Measurements from ENCODE around the gene SGSH.

The SGSH gene

GRCh38 chr17:80182845-80183223, 37.3 kb downstream of the SGSH start:
- no peak overlapping the region for H3K4me3 ChIP-seq (ENCODE audit: low read depth, low read length)
- H3K27ac ChIP-seq (ENCODE audit: extremely low read depth, low read depth, low read length) = no peak overlapping the region
- no peaks in the 10 kb centered on the region for H3K36me3 ChIP-seq (ENCODE audit: control insufficient read depth in 2 of 2, insufficient read depth in 1 of 2, low read length in 2 of 2)
- ChIA-PET POLR2A (no interaction called here), CTCF (interaction anchor here (0.5 kb wide), 1 partner anchor 717 kb away, joined by 3 read pairs; no protein-coding TSS in a partner anchor)
- TF ChIP-seq SP3 (tag by site-specific recombination; IDR thresholded peaks at IDR 0.05) (no peak), ZNF223 (tag by site-specific recombination; IDR thresholded peaks at IDR 0.05) (no peak), ZNF624 (tag by site-specific recombination; IDR thresholded peaks at IDR 0.05) (no peak)
- TF ChIP-seq, protein P1, sequence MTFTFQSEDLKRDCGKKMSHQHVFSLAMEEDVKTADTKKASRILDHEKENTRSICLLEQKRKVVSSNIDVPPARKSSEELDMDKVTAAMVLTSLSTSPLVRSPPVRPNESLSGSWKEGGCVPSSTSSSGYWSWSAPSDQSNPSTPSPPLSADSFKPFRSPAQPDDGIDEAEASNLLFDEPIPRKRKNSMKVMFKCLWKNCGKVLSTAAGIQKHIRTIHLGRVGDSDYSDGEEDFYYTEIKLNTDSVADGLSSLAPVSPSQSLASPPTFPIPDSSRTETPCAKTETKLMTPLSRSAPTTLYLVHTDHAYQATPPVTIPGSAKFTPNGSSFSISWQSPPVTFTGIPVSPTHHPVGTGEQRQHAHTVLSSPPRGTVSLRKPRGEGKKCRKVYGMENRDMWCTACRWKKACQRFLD (tag by site-specific recombination; IDR thresholded peaks at IDR 0.05) = no peak
- no peaks in the 10 kb centered on the region for H3K9me3 ChIP-seq (ENCODE audit: control insufficient read depth, insufficient read depth, low read depth, low read length)
- no peaks in the 10 kb centered on the region for H3K4me1 ChIP-seq (ENCODE audit: control insufficient read depth, insufficient read depth, low read length)

DNA sequence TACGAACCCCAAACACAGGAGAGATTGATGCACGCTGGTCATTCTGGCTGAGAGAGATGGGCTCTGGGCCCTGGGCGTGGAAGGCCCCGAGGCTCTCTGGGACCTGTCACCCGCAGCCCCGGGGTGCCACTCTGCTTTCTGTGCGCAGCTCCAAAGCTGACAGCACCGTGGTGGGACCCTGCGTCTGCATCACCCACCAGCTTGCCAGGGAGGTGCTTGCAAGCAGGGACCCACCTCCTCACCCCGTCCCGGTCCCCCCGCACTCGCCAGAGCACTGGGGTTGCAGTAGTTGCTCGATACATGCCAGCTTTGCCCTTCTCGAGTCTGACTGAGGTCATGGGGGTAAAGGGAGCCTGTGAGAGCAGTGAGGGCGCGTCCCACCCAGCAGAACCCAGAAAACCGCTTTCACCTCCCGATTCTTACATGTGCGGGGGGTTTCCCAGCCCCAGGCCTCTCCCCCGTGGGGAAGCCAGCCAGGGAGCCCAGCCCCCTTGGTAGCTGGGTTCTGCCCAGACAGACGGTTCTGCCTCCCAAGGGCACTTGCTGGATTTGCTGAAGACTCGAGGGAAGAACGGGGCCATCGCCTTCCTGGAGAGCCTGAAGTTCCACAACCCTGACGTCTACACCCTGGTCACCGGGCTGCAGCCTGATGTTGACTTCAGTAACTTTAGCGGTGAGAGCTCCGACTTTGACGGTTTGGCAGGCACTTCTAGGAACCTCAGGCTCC, 37.9 kb downstream of the SGSH start:
- ChIA-PET POLR2A (interaction anchor here (0.6 kb wide), 1 partner anchor 36 kb away, joined by 3 read pairs; no protein-coding TSS in a partner anchor), CTCF (interaction anchor here (0.5 to 0.9 kb wide), 3 partner anchors 11 to 718 kb away, joined by 3 to 4 read pairs (median 3); no protein-coding TSS in a partner anchor)
- no peak overlapping the region for H3K27ac ChIP-seq (ENCODE audit: extremely low read depth, low read depth, low read length)
- H3K4me1 ChIP-seq (ENCODE audit: control insufficient read depth, insufficient read depth, low read length) = no peaks in the 10 kb centered on the region
- H3K9me3 ChIP-seq (ENCODE audit: control insufficient read depth, insufficient read depth, low read depth, low read length) = no peaks in the 10 kb centered on the region
- no peak for TF ChIP-seq ZNF707 (tag by site-specific recombination; IDR thresholded peaks at IDR 0.05)
- no peak for TF ChIP-seq ZNF426 (tag by site-specific recombination; IDR thresholded peaks at IDR 0.05)
- no peak for TF ChIP-seq ZNF169 (tag by site-specific recombination; IDR thresholded peaks at IDR 0.05)
- TF ChIP-seq, protein P2, sequence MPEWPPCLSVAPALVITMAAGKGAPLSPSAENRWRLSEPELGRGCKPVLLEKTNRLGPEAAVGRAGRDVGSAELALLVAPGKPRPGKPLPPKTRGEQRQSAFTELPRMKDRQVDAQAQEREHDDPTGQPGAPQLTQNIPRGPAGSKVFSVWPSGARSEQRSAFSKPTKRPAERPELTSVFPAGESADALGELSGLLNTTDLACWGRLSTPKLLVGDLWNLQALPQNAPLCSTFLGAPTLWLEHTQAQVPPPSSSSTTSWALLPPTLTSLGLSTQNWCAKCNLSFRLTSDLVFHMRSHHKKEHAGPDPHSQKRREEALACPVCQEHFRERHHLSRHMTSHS (tag by site-specific recombination; IDR thresholded peaks at IDR 0.05) = no peak
- TF ChIP-seq ZIC2 (tag by site-specific recombination; IDR thresholded peaks at IDR 0.05) = no peak
- TF ChIP-seq, protein P3, sequence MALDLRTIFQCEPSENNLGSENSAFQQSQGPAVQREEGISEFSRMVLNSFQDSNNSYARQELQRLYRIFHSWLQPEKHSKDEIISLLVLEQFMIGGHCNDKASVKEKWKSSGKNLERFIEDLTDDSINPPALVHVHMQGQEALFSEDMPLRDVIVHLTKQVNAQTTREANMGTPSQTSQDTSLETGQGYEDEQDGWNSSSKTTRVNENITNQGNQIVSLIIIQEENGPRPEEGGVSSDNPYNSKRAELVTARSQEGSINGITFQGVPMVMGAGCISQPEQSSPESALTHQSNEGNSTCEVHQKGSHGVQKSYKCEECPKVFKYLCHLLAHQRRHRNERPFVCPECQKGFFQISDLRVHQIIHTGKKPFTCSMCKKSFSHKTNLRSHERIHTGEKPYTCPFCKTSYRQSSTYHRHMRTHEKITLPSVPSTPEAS (tag by site-specific recombination; IDR thresholded peaks at IDR 0.05) = no peak
- no peak for TF ChIP-seq REPIN1 (tag by site-specific recombination; IDR thresholded peaks at IDR 0.05; ENCODE audit: low read depth)
- no peak for TF ChIP-seq ZNF530 (tag by site-specific recombination; IDR thresholded peaks at IDR 0.05; ENCODE audit: low read depth)
- H3K4me3 ChIP-seq (ENCODE audit: low read depth, low read length) = no peak overlapping the region
- H3K36me3 ChIP-seq (ENCODE audit: control insufficient read depth in 2 of 2, insufficient read depth in 1 of 2, low read length in 2 of 2) = no peaks in the 10 kb centered on the region

DNA sequence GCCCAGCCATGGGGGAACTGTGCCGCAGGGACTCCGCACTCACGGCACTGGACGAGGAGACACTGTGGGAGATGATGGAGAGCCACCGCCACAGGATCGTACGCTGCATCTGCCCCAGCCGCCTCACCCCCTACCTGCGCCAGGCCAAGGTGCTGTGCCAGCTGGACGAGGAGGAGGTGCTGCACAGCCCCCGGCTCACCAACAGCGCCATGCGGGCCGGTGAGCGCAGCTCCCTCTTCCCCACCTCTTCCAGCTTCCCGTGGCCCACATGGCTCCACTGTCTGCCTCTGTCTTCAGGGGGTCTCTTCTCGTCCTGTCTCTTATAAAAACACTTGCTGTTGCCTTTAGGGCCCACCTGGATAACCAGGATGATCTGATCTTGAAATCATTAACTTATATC, 38.7 kb downstream of the SGSH start:
- Histone ChIP-seq H3K4me3 (ENCODE audit: low read depth, low read length) (no peak overlapping the region), H3K27ac (ENCODE audit: extremely low read depth, low read depth, low read length) (no peak overlapping the region), H3K4me1 (ENCODE audit: control insufficient read depth, insufficient read depth, low read length) (no peaks in the 10 kb centered on the region), H3K9me3 (ENCODE audit: control insufficient read depth, insufficient read depth, low read depth, low read length) (no peaks in the 10 kb centered on the region), H3K36me3 (ENCODE audit: control insufficient read depth in 2 of 2, insufficient read depth in 1 of 2, low read length in 2 of 2) (no peaks in the 10 kb centered on the region)
- ChIA-PET CTCF (interaction anchor here (0.5 to 0.9 kb wide), 3 partner anchors 10 to 173 kb away, joined by 3 to 4 read pairs (median 3); no protein-coding TSS in a partner anchor), POLR2A (no interaction called here)
- TF ChIP-seq OSR2 (tag by site-specific recombination; IDR thresholded peaks at IDR 0.05) (no peak), ZNF302 (tag by site-specific recombination; IDR thresholded peaks at IDR 0.05; ENCODE audit: low read depth) (no peak), EGR2 (tag by site-specific recombination; IDR thresholded peaks at IDR 0.05; ENCODE audit: low read depth) (no peak), ZNF596 (tag by site-specific recombination; IDR thresholded peaks at IDR 0.05) (no peak), ZEB2 (tag by site-specific recombination; IDR thresholded peaks at IDR 0.05) (no peak), ZNF701 (tag by site-specific recombination; IDR thresholded peaks at IDR 0.05) (no peak), HOXC10 (CRISPR knock-in tag; IDR thresholded peaks at IDR 0.05) (no peak)

All from HEK293 (cell line).